GM06990 (cell line): Measurements from ENCODE around the gene TMPRSS9.

Source experiments
- DNase-seq: peaks from one replicate; pipeline ENCODE4 v3.0.0-alpha.2; 2011; ENCODE audit not compliant: insufficient read length; ENCODE audit errors: extremely low read depth
- H3K27me3 ChIP-seq: replicated peaks from 2 replicates; pipeline ENCODE4 v1.6.0; 2011; ENCODE audit warnings: low read length; ENCODE audit not compliant: control insufficient read depth, insufficient read depth
- H3K36me3 ChIP-seq: 2 replicates; pipeline ENCODE4 v1.5.1; 2011; ENCODE audit warnings: low read length; ENCODE audit not compliant: control insufficient read depth, insufficient read depth
- H3K4me3 ChIP-seq: replicated peaks from 2 replicates; pipeline ENCODE4 v1.5.1; 2011; ENCODE audit warnings: low read depth, mild to moderate bottlenecking, control low read depth, low read length
- CTCF ChIP-seq: IDR thresholded peaks from 2 replicates; pipeline ENCODE4 v1.5.1; 2011; ENCODE audit warnings: low read length, control low read depth, mild to moderate bottlenecking, inconsistent platforms; ENCODE audit not compliant: insufficient read depth, poor library complexity, severe bottlenecking

TMPRSS9 gene

GRCh38 chr19:2341982-2342381 lies 18.1 kb upstream of the TMPRSS9 start:
- H3K4me3 ChIP-seq: no peak overlapping the region
- peaks cover 4% of the 10 kb centered on the region for H3K36me3 ChIP-seq
- DNase-seq: no peak
- H3K27me3 ChIP-seq: no peaks in the 10 kb centered on the region
- TF ChIP-seq CTCF: no peak

- TF ChIP-seq CTCF: no peak
- Histone ChIP-seq H3K36me3 (peaks cover 4% of the 10 kb centered on the region), H3K27me3 (no peaks in the 10 kb centered on the region)
These were observed 17.3 kb upstream of the TMPRSS9 start for GRCh38 chr19:2342656-2343288.

GRCh38 chr19:2343289-2343982 lies 16.6 kb upstream of the TMPRSS9 start:
- no peak for TF ChIP-seq CTCF

More at GRCh38 chr19:2342656-2343288, 17.3 kb upstream of the TMPRSS9 start:
- DNase-seq: no peak
- no peak overlapping the region for H3K4me3 ChIP-seq

GRCh38 chr19:2344381-2344870 lies 15.6 kb upstream of the TMPRSS9 start:
- Histone ChIP-seq H3K36me3 (peaks cover 6% of the 10 kb centered on the region), H3K27me3 (no peaks in the 10 kb centered on the region), H3K4me3 (no peak overlapping the region)
- DNase-seq: no peak
- no peak for TF ChIP-seq CTCF

More at GRCh38 chr19:2343289-2343982, 16.6 kb upstream of the TMPRSS9 start:
- DNase-seq: no peak
- Histone ChIP-seq H3K27me3 (no peaks in the 10 kb centered on the region), H3K4me3 (no peak overlapping the region), H3K36me3 (peaks cover 4% of the 10 kb centered on the region)

GRCh38 chr19:2345076-2345475 lies 15.0 kb upstream of the TMPRSS9 start:
- DNase-seq: no peak
- Histone ChIP-seq H3K36me3 (peaks cover 6% of the 10 kb centered on the region), H3K4me3 (no peak overlapping the region), H3K27me3 (no peaks in the 10 kb centered on the region)
- no peak for TF ChIP-seq CTCF
